Liver (tissue), 3 donors: Measurements from ENCODE around the gene PPP1R12C.
"Not testable (repeated sequence)": the region's sequence is repeated elsewhere in the genome, so short reads cannot be mapped to it uniquely, and the experiment has no call there.

ENCODE experiments used
- CTCF ChIP-seq: fragments of 150-350 bp; IDR thresholded peaks from 2 replicates; pipeline ENCODE4 v1.5.1; 2017; ENCODE audit warnings: improper control_type of control experiment, low read depth, low read length; ENCODE audit not compliant: missing input control
- EGR1 ChIP-seq, 2 donors: IDR thresholded peaks; 2 replicates each; pipeline ENCODE4 v1.6.1; 2016 to 2018; ENCODE audit warnings: antibody characterized with exemption in 2 of 2, low read depth in 2 of 2
- JUND ChIP-seq, 2 donors: IDR thresholded peaks; 2 replicates each; pipeline ENCODE4 v1.6.1; 2016; ENCODE audit warnings: antibody characterized with exemption in 2 of 2
- MAX ChIP-seq: IDR thresholded peaks from 2 replicates; pipeline ENCODE4 v1.6.1; 2016; ENCODE audit warnings: antibody characterized with exemption
- REST ChIP-seq: IDR thresholded peaks from 2 replicates; pipeline ENCODE4 v1.6.1; 2016; ENCODE audit warnings: antibody characterized with exemption, mild to moderate bottlenecking
- RXRA ChIP-seq, 2 donors: IDR thresholded peaks; 2 replicates each; pipeline ENCODE4 v1.6.1; 2017 to 2018; ENCODE audit warnings: antibody characterized with exemption in 2 of 2, mild to moderate bottlenecking in 1 of 2
- SP1 ChIP-seq: IDR thresholded peaks from 2 replicates; pipeline ENCODE4 v1.6.1; 2018; ENCODE audit warnings: antibody characterized with exemption, mild to moderate bottlenecking
- donor health status: healthy.
- donor health status: healthy.

GRCh38 chr19:55060287-55060686 lies 57.1 kb downstream of the PPP1R12C start:
- TF ChIP-seq RXRA (IDR thresholded peaks at IDR 0.05); MAX; CTCF; JUND (IDR thresholded peaks at IDR 0.05); SP1; EGR1 (IDR thresholded peaks at IDR 0.05; ENCODE audit: low read depth in 2 of 2); REST: not testable (repeated sequence)
